Astrocyte (in vitro differentiated cells and primary cell): ENCODE data around the gene NHLRC4.

Experiments used
- CTCF ChIP-seq: IDR thresholded peaks from 2 replicates; pipeline ENCODE4 v1.5.1; 2011; ENCODE audit warnings: low read depth, mild to moderate bottlenecking, inconsistent platforms, low read length, moderate library complexity; ENCODE audit not compliant: insufficient read depth
- EZH2 ChIP-seq: IDR thresholded peaks from 2 replicates; pipeline ENCODE4 v1.6.1; 2012; ENCODE audit warnings: mild to moderate bottlenecking, low read length, inconsistent platforms; ENCODE audit not compliant: insufficient read depth

GRCh38 chr16:561413-561794 is 5.4 kb upstream of the NHLRC4 start:
- TF ChIP-seq CTCF (no peak), EZH2 (no peak)
